SU-DHL-6 (cell line): ENCODE data around the gene CCNY.

Experiments used
- EZH2phosphoT487 ChIP-seq: fragments of 200-600 bp; sonication (generic), shearing (Covaris generic); conservative IDR thresholded peaks from 2 replicates; pipeline ENCODE4 v1.6.1; 2018; ENCODE audit warnings: mild to moderate bottlenecking, antibody characterized with exemption, low read length, moderate library complexity, mixed read lengths
- TF ChIP-seq, protein P1 (sequence below): fragments of 200-600 bp; sonication (generic); IDR thresholded peaks from one replicate; pipeline ENCODE4 v1.5.1; 2017; ENCODE audit warnings: antibody characterized with exemption, mild to moderate bottlenecking, low read length, moderate library complexity; ENCODE audit not compliant: insufficient read depth, poor library complexity, severe bottlenecking

DNA sequence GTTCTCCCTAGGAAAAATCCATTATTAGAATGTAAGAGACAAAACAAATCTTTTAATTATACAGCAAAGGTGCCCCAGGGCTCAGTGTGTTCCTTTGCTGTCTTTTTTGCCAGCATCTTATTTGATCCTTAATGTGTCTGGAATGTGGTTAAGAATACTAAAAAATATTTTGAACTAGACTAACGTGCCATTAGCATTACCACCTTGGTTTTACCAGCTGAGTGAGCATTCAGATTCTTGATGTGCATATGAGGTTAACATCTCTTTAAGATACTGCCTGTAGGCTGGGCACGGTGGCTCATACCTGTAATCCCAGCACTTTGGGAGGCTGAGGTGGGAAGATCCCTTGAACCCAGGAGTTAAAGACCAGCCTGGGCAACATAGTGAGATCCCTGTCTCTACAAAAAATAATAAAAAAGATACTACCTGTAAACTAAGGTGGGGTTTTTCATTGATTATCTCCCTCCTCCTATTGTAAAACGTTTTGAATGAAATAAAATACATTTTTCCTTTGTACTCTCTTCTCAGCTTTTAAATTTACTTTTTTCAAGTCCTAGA lies 96.6 kb downstream of the CCNY start:
- TF ChIP-seq, protein P1, sequence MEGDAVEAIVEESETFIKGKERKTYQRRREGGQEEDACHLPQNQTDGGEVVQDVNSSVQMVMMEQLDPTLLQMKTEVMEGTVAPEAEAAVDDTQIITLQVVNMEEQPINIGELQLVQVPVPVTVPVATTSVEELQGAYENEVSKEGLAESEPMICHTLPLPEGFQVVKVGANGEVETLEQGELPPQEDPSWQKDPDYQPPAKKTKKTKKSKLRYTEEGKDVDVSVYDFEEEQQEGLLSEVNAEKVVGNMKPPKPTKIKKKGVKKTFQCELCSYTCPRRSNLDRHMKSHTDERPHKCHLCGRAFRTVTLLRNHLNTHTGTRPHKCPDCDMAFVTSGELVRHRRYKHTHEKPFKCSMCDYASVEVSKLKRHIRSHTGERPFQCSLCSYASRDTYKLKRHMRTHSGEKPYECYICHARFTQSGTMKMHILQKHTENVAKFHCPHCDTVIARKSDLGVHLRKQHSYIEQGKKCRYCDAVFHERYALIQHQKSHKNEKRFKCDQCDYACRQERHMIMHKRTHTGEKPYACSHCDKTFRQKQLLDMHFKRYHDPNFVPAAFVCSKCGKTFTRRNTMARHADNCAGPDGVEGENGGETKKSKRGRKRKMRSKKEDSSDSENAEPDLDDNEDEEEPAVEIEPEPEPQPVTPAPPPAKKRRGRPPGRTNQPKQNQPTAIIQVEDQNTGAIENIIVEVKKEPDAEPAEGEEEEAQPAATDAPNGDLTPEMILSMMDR: no peak
- TF ChIP-seq EZH2phosphoT487: no peak
